Lower lobe of right lung (tissue), 2 donors: ENCODE measurements around the gene CASP7. TPM values are rescaled to one million over a fixed set of nuclear protein-coding genes. Genes with fewer than 3 reads are reported as not detected.

Experiments
- ATAC-seq, 2 donors: fragments of 200-7000 bp; cut with Tn5 transposase; one replicate each; pipeline ENCODE4 v1.9.1; 2020 to 2022; ENCODE audit warnings: mild to moderate bottlenecking in 2 of 2, moderate library complexity in 2 of 2
- DNase-seq: peaks from one replicate; pipeline ENCODE4 v3.0.0-alpha.2; 2020
- H3K27ac ChIP-seq: fragments of 200-600 bp; one replicate; pipeline ENCODE4 v1.8.0; 2022
- H3K27me3 ChIP-seq: fragments of 200-600 bp; one replicate; pipeline ENCODE4 v1.8.0; 2022; ENCODE audit warnings: low read depth
- H3K36me3 ChIP-seq: fragments of 200-600 bp; one replicate; pipeline ENCODE4 v1.8.0; 2022; ENCODE audit warnings: mild to moderate bottlenecking
- H3K4me1 ChIP-seq: fragments of 200-600 bp; one replicate; pipeline ENCODE4 v1.8.0; 2022
- H3K4me3 ChIP-seq: fragments of 200-600 bp; one replicate; pipeline ENCODE4 v1.8.0; 2022; ENCODE audit warnings: mild to moderate bottlenecking
- H3K9me3 ChIP-seq: fragments of 200-600 bp; one replicate; pipeline ENCODE4 v1.8.0; 2022
- intact Hi-C: fragments of 100-400 bp; cut with DNase I; formaldehyde crosslinking; loops from one replicate; pipeline ENCODE4 v1.11.0; 2022
- total RNA-seq: library from RNA; stranded (reverse); fragmentation: NEBNext Ultra II Directional; extraction: Animal tissue kit (Norgen Biotek cat#: 25700); gene quantifications from one replicate; pipeline ENCODE4 v1.2.1, GENCODE V29; 2021
- TF ChIP-seq, protein P1 (sequence below): fragments of 200-600 bp; IDR thresholded peaks from one replicate; pipeline ENCODE4 v1.8.0; 2022; ENCODE audit warnings: antibody characterized with exemption, mild to moderate bottlenecking
- donor health status: DM: no; HTN: yes; CAD: no; lungs with severe emphysema.

CASP7 gene
- total RNA-seq, 1 donor from 2014 or later: 36.3 TPM

DNA sequence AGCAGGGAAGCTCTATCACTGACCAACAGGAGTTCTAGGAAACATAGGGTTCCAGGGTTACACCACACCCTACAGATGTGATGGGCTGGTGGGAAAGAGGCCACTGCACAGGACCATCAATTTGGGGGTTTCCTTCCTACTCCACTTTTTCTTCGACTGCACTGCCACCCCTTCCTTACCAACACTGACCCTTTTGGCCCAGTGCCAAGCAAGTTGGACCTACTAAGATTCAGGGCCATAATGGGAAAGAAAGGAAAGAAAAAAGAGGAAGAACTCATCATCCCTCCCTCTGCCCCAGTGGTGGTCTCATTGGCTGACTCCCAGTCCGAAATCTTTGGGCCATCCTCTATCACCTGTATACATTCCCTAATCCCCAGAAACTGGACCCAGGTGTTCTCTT lies 65.7 kb downstream of the CASP7 start:
- ATAC-seq (no peak), DNase-seq (no peak)
- Histone ChIP-seq H3K36me3 (no peaks in the 10 kb centered on the region), H3K27me3 (no peaks in the 10 kb centered on the region), H3K9me3 (no peaks in the 10 kb centered on the region), H3K27ac (no peak overlapping the region), H3K4me1 (no peaks in the 10 kb centered on the region), H3K4me3 (no peak overlapping the region)
- TF ChIP-seq, protein P1, sequence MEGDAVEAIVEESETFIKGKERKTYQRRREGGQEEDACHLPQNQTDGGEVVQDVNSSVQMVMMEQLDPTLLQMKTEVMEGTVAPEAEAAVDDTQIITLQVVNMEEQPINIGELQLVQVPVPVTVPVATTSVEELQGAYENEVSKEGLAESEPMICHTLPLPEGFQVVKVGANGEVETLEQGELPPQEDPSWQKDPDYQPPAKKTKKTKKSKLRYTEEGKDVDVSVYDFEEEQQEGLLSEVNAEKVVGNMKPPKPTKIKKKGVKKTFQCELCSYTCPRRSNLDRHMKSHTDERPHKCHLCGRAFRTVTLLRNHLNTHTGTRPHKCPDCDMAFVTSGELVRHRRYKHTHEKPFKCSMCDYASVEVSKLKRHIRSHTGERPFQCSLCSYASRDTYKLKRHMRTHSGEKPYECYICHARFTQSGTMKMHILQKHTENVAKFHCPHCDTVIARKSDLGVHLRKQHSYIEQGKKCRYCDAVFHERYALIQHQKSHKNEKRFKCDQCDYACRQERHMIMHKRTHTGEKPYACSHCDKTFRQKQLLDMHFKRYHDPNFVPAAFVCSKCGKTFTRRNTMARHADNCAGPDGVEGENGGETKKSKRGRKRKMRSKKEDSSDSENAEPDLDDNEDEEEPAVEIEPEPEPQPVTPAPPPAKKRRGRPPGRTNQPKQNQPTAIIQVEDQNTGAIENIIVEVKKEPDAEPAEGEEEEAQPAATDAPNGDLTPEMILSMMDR: no peak
- intact Hi-C loops: no loop called here

DNA sequence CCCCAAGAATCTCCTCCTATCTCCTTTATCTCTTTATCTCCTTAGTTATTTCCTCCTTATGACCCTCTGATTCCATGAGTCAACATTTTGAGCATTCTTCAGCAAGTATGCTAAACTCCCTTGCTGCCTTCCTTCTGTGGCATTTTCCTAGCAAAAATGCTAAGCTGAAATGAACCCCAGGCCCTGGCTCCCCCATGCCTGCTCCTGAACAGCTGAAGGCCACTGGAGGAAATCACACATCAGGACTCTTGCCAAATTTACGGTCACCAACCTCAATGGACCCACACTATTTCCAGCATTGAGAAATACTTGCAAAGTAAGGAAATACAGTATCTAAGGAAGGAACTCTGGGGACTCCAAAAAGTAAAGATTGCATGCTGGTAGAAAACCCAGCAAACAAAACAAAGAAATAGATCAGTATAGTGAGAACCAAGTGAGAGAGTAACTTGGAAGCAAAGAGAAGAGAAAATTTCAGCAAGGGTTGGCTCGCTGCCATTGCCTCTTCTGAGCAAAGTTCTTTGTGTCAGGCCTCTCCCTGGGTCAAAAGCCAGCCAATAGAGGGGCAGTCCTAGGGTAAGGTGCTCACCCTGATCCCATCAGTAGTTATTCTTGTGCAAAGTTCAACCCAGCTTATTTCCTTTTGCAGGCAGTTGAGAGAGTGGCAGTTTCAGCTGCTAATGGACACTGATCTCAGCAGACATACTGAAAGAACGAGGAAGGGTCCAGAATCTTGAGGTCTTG lies 66.7 kb downstream of the CASP7 start:
- Histone ChIP-seq H3K4me3 (no peak overlapping the region), H3K27ac (no peak overlapping the region), H3K9me3 (no peaks in the 10 kb centered on the region), H3K36me3 (no peaks in the 10 kb centered on the region), H3K27me3 (no peaks in the 10 kb centered on the region), H3K4me1 (no peaks in the 10 kb centered on the region)
- DNase-seq (no peak), ATAC-seq (no peak)
- TF ChIP-seq, protein P1: no peak
- intact Hi-C loops: no loop called here

DNA sequence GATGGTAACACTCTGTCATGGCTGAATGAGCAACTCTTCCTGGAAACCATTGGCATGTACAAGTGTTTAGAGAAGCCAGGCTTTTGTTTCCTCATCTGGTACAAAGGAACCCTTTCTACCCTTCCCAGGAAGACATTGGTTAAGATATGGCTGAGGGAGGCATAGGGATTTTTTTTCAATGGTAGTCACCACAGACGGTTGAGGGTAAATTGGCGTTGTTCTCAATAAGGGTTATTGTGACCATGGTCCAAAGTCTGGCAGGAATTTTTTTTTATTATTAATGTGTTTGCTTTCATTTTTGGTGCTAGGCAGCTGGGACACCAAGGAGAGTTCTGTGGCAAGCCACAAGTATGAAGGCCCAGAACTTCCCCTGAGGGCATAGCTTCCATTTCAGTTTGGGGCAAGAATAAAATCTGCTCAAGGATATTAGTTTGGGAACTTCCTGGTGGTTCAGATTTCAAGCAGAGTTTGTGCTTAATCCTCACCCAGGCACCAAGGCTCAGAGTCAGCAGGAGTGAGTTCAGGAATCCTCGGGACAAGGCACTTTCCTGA lies 71.5 kb downstream of the CASP7 start, which contains the start of gene PLEKHS1:
TSS of gene PLEKHS1 (plus strand) at position 502 of the 552 bp plus-strand sequence. CDS start 3,596 bp downstream, outside the sequence.
- no peak within 1 kb of the TSS for H3K27ac ChIP-seq
- DNase-seq: no peak
- no peaks in the 10 kb centered on the region for H3K9me3 ChIP-seq
- peak in 1 of 2 donors; percentile 37 for ATAC-seq
- no peaks in the 10 kb centered on the region for H3K27me3 ChIP-seq
- H3K4me3 ChIP-seq: no peak within 1 kb of the TSS
- peaks cover 8% of the 10 kb centered on the region for H3K4me1 ChIP-seq
- intact Hi-C loops: no loop called here
- TF ChIP-seq, protein P1: no peak
- H3K36me3 ChIP-seq: no peaks in the 10 kb centered on the region

DNA sequence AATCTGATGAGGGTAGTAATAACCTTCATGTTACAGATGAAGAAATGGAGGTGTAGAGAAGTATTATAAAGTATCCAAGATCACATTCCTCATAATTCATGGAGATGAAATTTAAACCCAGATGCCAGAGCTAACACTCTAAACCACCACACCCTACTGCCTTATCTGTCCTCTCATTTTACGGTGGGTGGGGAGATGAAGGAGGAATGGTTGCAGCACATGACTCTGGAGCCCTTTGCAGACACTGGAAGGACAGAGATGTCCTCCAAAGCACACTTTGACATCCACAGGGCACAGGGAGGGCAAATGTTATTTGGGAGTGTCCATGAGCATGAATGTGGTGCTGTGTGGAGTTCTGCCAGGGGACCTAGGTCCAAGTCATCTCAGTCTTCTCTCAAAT lies 72.8 kb downstream of the CASP7 start:
- H3K9me3 ChIP-seq: no peaks in the 10 kb centered on the region
- intact Hi-C loops: no loop called here
- no peaks in the 10 kb centered on the region for H3K36me3 ChIP-seq
- no peaks in the 10 kb centered on the region for H3K27me3 ChIP-seq
- DNase-seq: no peak
- no peak overlapping the region for H3K27ac ChIP-seq
- ATAC-seq: no peak
- peaks cover 8% of the 10 kb centered on the region for H3K4me1 ChIP-seq
- TF ChIP-seq, protein P1: no peak
- no peak overlapping the region for H3K4me3 ChIP-seq

DNA sequence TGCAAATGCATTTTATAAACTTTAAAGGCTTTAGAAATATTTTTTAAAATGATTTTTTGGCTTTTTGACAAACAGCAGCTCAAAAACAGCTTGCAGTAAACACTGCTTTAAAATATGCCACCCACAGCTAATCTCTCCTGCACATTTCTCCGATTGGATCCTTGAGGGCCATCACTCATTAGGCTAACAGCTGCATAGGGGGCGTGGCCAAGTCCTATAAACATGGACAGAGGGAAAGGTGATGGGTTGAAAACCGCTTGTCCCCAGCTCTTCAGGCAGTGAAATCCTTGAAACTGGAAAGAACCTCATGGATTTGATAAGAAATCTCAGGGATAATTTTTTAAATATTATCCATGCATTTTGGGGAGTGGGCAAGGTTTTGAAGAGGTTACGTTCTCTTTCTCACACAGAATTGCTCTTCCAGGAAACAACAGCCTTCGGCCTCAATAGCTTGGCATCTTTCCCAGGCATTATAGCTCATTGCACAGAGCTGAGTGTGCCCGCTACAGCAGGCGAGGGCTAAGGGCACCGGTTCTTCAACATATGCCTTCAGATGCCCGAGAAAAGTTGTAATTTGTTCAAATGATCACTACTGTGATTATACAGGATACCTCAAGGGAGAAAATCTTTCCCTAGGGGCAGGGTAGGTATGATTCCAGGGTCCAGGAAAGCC lies 73.4 kb downstream of the CASP7 start:
- Histone ChIP-seq H3K9me3 (no peaks in the 10 kb centered on the region), H3K4me3 (no peak overlapping the region), H3K36me3 (no peaks in the 10 kb centered on the region), H3K27me3 (no peaks in the 10 kb centered on the region), H3K4me1 (peaks cover 8% of the 10 kb centered on the region), H3K27ac (no peak overlapping the region)
- intact Hi-C loops: no loop called here
- TF ChIP-seq, protein P1: no peak
- DNase-seq (no peak), ATAC-seq (peak in 1 of 2 donors; percentile 60)
